GM19372 (cell line): ENCODE data around the gene FCSK.
A peak's percentile ranks its signal among the peaks of the same experiment; 100 is the strongest.

Experiments used
- ATAC-seq: cut with Tn5 transposase; IDR thresholded peaks from one replicate; pipeline ENCODE4 v1.9.1; 2021; ENCODE audit warnings: mild to moderate bottlenecking, low read depth, moderate library complexity; ENCODE audit not compliant: unreplicated experiment

The FCSK gene

GRCh38 chr16:70476272-70477020 is 22.1 kb downstream of the FCSK start:
- ATAC-seq: peak; percentile 88

GRCh38 chr16:70478169-70478568 is 23.8 kb downstream of the FCSK start:
- no peak for ATAC-seq

- no peak for ATAC-seq
Measured at GRCh38 chr16:70478912-70479341, 24.5 kb downstream of the FCSK start.

- no peak for ATAC-seq
Measured at GRCh38 chr16:70480127-70481105, 26.0 kb downstream of the FCSK start.

- no peak for ATAC-seq
Measured at GRCh38 chr16:70481929-70482536, 27.6 kb downstream of the FCSK start.

GRCh38 chr16:70482624-70483023 is 28.2 kb downstream of the FCSK start:
- ATAC-seq: no peak

- no peak for ATAC-seq
Measured at GRCh38 chr16:70483426-70483825, 29.0 kb downstream of the FCSK start.

GRCh38 chr16:70484867-70485266 is 30.5 kb downstream of the FCSK start:
- no peak for ATAC-seq

GRCh38 chr16:70490261-70490660 is 35.9 kb downstream of the FCSK start:
- ATAC-seq: no peak

- no peak for ATAC-seq
Measured at GRCh38 chr16:70493802-70494201, 39.4 kb downstream of the FCSK start.

- ATAC-seq: no peak
Measured at GRCh38 chr16:70494202-70494770, 39.9 kb downstream of the FCSK start.

- ATAC-seq: no peak
Measured at GRCh38 chr16:70494777-70495176, 40.4 kb downstream of the FCSK start.

GRCh38 chr16:70495425-70496182 is 41.2 kb downstream of the FCSK start:
- no peak for ATAC-seq

- ATAC-seq: no peak
Measured at GRCh38 chr16:70496513-70496912, 42.1 kb downstream of the FCSK start.

GRCh38 chr16:70508752-70509151 is 54.4 kb downstream of the FCSK start:
- no peak for ATAC-seq

- ATAC-seq: no peak
Measured at GRCh38 chr16:70510216-70510615, 55.8 kb downstream of the FCSK start.

GRCh38 chr16:70511833-70512232 is 57.4 kb downstream of the FCSK start:
- ATAC-seq: no peak

GRCh38 chr16:70512456-70512855 is 58.1 kb downstream of the FCSK start:
- no peak for ATAC-seq

- no peak for ATAC-seq
Measured at GRCh38 chr16:70520612-70521297, 66.4 kb downstream of the FCSK start.
